Neural progenitor cell (in vitro differentiated cells): ENCODE data around the gene TECR. TPM values are rescaled to one million over a fixed set of nuclear protein-coding genes. Genes with fewer than 3 reads are reported as not detected.
"Not testable (repeated sequence)": the region's sequence is repeated elsewhere in the genome, so short reads cannot be mapped to it uniquely, and the experiment has no call there.

Source experiments
- DNase-seq: peaks from one replicate; pipeline ENCODE4 v3.0.0-alpha.2; 2016; ENCODE audit warnings: low spot score
- H2AFZ ChIP-seq: fragments of 200-600 bp; sonication (generic); replicated peaks from 2 replicates; pipeline ENCODE4 v1.6.1; 2016; ENCODE audit warnings: antibody characterized with exemption
- H3F3A ChIP-seq: fragments of 200-600 bp; sonication (generic); 2 replicates; pipeline ENCODE4 v1.6.1; 2016; ENCODE audit warnings: antibody characterized with exemption, low read depth
- H3K27ac ChIP-seq: fragments of 200-600 bp; sonication (generic); 2 replicates; pipeline ENCODE4 v1.5.1; 2016; ENCODE audit warnings: mild to moderate bottlenecking
- H3K27me3 ChIP-seq: fragments of 200-600 bp; sonication (generic); 2 replicates; pipeline ENCODE4 v1.6.1; 2016; ENCODE audit warnings: mild to moderate bottlenecking, moderate library complexity
- H3K36me3 ChIP-seq: fragments of 200-600 bp; sonication (generic); 2 replicates; pipeline ENCODE4 v1.5.1; 2016
- H3K4me1 ChIP-seq: fragments of 200-600 bp; sonication (generic); 2 replicates; pipeline ENCODE4 v1.6.1; 2016; ENCODE audit warnings: mixed run types
- H3K4me2 ChIP-seq: fragments of 200-600 bp; sonication (generic); 2 replicates; pipeline ENCODE4 v1.6.1; 2016
- H3K4me3 ChIP-seq: fragments of 200-600 bp; sonication (generic); 2 replicates; pipeline ENCODE4 v1.5.1; 2016
- H3K79me2 ChIP-seq: fragments of 200-600 bp; sonication (generic); 2 replicates; pipeline ENCODE4 v1.6.1; 2016; ENCODE audit warnings: low read depth
- H3K9ac ChIP-seq: fragments of 200-600 bp; sonication (generic); 2 replicates; pipeline ENCODE4 v1.6.1; 2016
- H3K9me3 ChIP-seq: fragments of 200-600 bp; sonication (generic); 2 replicates; pipeline ENCODE4 v1.5.1; 2016; ENCODE audit warnings: low read depth
- H4K20me1 ChIP-seq: fragments of 200-600 bp; sonication (generic); 2 replicates; pipeline ENCODE4 v1.6.1; 2016; ENCODE audit warnings: low read depth
- H3K27ac Mint-ChIP-seq: 3 replicates; pipeline ENCODE4 v1.8.0; 2021; ENCODE audit warnings: mixed read lengths
- H3K27me3 Mint-ChIP-seq: 2 replicates; pipeline ENCODE4 v1.8.0; 2022; ENCODE audit warnings: low read depth, mild to moderate bottlenecking, inconsistent platforms, moderate library complexity, mixed read lengths; ENCODE audit not compliant: insufficient read depth
- H3K36me3 Mint-ChIP-seq: 3 replicates; pipeline ENCODE4 v1.8.0; 2021; ENCODE audit warnings: mixed read lengths
- H3K4me1 Mint-ChIP-seq: 3 replicates; pipeline ENCODE4 v1.8.0; 2021; ENCODE audit warnings: mixed read lengths
- H3K4me3 Mint-ChIP-seq: 3 replicates; pipeline ENCODE4 v1.8.0; 2021; ENCODE audit warnings: mild to moderate bottlenecking, moderate library complexity, mixed read lengths
- H3K9me3 Mint-ChIP-seq: 3 replicates; pipeline ENCODE4 v1.8.0; 2020; ENCODE audit warnings: mixed read lengths
- EZH2 ChIP-seq: fragments of 200-600 bp; sonication (generic); IDR thresholded peaks from 2 replicates; pipeline ENCODE4 v1.6.1; 2017; ENCODE audit warnings: antibody characterized with exemption, mild to moderate bottlenecking, moderate library complexity
- EZH2phosphoT487 ChIP-seq: fragments of 200-600 bp; sonication (generic); IDR thresholded peaks from 2 replicates; pipeline ENCODE4 v1.6.1; 2017; ENCODE audit warnings: antibody characterized with exemption
- total RNA-seq: library from RNA; depleted of rRNA; stranded (reverse); fragments of >200 nt; gene quantifications from 2 replicates; pipeline ENCODE4 v1.2.3, GENCODE V29; 2015; ENCODE audit warnings: low replicate concordance
- TF ChIP-seq, protein P1 (sequence below): fragments of 200-600 bp; sonication (generic); IDR thresholded peaks from 2 replicates; pipeline ENCODE4 v1.5.1; 2017; ENCODE audit warnings: antibody characterized with exemption, mild to moderate bottlenecking

The TECR gene
- total RNA-seq, 1 donor from 2014 or later, result 41.9 TPM

GRCh38 chr19:14606627-14607026, 77.2 kb downstream of the TECR start:
- no peaks in the 10 kb centered on the region for H3K36me3 Mint-ChIP-seq

DNA sequence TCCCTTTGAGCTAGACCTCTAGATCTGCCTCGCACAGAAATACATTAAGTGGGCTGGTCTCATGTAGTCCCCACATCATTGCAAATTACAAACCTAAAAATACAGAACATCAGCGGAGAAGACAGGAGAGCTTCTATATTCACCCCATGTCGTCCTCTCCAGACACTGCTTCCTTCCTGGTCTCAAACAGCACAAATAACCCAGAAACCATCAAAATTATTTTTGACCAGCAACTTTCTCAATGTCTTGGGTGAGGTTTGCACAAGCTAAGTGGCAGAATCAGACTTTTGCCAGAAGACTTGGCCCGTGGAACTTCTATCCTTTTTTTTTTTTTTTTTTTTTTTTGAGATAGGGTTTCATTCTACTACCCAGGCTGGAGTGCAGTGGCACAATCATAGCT, 81.7 kb downstream of the TECR start:
- H3K27me3 Mint-ChIP-seq, result peaks cover 7% of the 10 kb centered on the region

More at GRCh38 chr19:14606627-14607026, 77.2 kb downstream of the TECR start:
- Histone ChIP-seq H3K27ac (no peak overlapping the region), H3K79me2 (no peaks in the 10 kb centered on the region), H3K4me2 (no peak overlapping the region), H3K9ac (no peak overlapping the region), H3F3A (no peaks in the 10 kb centered on the region), H3K27me3 (no peaks in the 10 kb centered on the region), H3K36me3 (no peaks in the 10 kb centered on the region), H3K4me1 (no peaks in the 10 kb centered on the region), H3K9me3 (no peaks in the 10 kb centered on the region), H4K20me1 (no peaks in the 10 kb centered on the region), H3K4me3 (no peak overlapping the region), H2AFZ (no peak overlapping the region)
- no peak overlapping the region for H3K4me3 Mint-ChIP-seq
- TF ChIP-seq EZH2 (no peak), EZH2phosphoT487 (no peak)
- TF ChIP-seq, protein P1, sequence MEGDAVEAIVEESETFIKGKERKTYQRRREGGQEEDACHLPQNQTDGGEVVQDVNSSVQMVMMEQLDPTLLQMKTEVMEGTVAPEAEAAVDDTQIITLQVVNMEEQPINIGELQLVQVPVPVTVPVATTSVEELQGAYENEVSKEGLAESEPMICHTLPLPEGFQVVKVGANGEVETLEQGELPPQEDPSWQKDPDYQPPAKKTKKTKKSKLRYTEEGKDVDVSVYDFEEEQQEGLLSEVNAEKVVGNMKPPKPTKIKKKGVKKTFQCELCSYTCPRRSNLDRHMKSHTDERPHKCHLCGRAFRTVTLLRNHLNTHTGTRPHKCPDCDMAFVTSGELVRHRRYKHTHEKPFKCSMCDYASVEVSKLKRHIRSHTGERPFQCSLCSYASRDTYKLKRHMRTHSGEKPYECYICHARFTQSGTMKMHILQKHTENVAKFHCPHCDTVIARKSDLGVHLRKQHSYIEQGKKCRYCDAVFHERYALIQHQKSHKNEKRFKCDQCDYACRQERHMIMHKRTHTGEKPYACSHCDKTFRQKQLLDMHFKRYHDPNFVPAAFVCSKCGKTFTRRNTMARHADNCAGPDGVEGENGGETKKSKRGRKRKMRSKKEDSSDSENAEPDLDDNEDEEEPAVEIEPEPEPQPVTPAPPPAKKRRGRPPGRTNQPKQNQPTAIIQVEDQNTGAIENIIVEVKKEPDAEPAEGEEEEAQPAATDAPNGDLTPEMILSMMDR, result no peak
- no peak for DNase-seq
- peaks cover 9% of the 10 kb centered on the region for H3K27me3 Mint-ChIP-seq
- H3K4me1 Mint-ChIP-seq, result no peaks in the 10 kb centered on the region
- H3K9me3 Mint-ChIP-seq, result no peaks in the 10 kb centered on the region
- H3K27ac Mint-ChIP-seq, result no peak overlapping the region

DNA sequence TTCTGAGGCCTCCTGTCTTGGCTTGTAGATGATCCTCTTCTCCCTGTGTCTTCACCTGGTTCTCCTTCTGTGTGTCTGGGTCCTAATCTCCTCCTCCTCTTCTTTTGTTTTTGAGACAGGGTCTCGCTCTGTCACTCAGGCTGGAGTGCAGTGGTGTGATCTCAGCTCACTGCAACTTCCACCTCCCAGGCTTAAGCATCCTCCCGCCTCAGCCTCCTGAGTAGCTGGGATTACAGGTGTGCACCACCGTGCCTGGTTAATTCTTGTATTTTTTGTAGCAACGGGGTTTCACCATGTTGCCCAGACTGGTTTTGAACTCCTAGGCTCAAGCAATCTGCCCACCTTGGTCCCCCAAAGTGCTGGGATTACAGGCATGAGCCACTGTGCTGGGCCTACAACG, 82.8 kb downstream of the TECR start:
- not testable (repeated sequence) for H3K27ac ChIP-seq, H3K27ac Mint-ChIP-seq, H3K27me3 ChIP-seq, H3K4me1 Mint-ChIP-seq, H3K79me2 ChIP-seq, H3K9me3 Mint-ChIP-seq, H3K36me3 ChIP-seq, DNase-seq, H3K9ac ChIP-seq, H3K4me2 ChIP-seq, H3K27me3 Mint-ChIP-seq, H4K20me1 ChIP-seq, H2AFZ ChIP-seq, H3K4me1 ChIP-seq, H3F3A ChIP-seq, H3K36me3 Mint-ChIP-seq, H3K4me3 Mint-ChIP-seq, H3K9me3 ChIP-seq, H3K4me3 ChIP-seq

More for the DNA sequence above, 81.7 kb downstream of the TECR start:
- no peak overlapping the region for H3K27ac Mint-ChIP-seq
- no peaks in the 10 kb centered on the region for H3K4me1 ChIP-seq
- no peaks in the 10 kb centered on the region for H3F3A ChIP-seq
- H3K36me3 ChIP-seq, result no peaks in the 10 kb centered on the region
- no peak overlapping the region for H2AFZ ChIP-seq
- no peak overlapping the region for H3K4me2 ChIP-seq
- DNase-seq, result no peak
- no peaks in the 10 kb centered on the region for H3K36me3 Mint-ChIP-seq
- H3K4me3 ChIP-seq, result no peak overlapping the region
- no peaks in the 10 kb centered on the region for H3K9me3 Mint-ChIP-seq
- no peaks in the 10 kb centered on the region for H3K79me2 ChIP-seq
- TF ChIP-seq, protein P1, result no peak
- TF ChIP-seq EZH2, result no peak
- no peak for TF ChIP-seq EZH2phosphoT487
- no peaks in the 10 kb centered on the region for H3K27me3 ChIP-seq
- no peaks in the 10 kb centered on the region for H3K4me1 Mint-ChIP-seq
- H3K9me3 ChIP-seq, result no peaks in the 10 kb centered on the region
- no peaks in the 10 kb centered on the region for H4K20me1 ChIP-seq
- no peak overlapping the region for H3K4me3 Mint-ChIP-seq
- no peak overlapping the region for H3K9ac ChIP-seq
- H3K27ac ChIP-seq, result no peak overlapping the region

DNA sequence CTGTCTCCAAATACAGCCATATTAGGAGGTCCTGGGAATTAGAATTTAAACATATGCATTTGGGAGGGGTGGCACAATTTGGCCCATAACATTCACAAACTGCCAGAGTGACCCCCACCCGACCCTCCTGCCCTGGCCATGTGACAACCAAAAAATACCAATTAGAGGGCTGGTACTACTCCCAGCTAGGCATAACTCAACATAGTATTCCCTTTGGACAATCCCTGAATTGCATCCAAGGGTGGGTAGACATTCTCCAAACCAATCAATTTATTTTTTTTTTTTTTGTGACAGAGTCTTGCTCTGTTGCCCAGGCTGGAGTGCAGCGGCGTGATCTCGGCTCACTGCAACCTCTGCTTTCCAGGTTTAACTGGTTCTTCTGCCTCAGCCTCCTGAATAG, 83.3 kb downstream of the TECR start:
- Mint-ChIP-seq H3K4me1 (no peaks in the 10 kb centered on the region), H3K27me3 (peaks cover 6% of the 10 kb centered on the region), H3K4me3 (no peak overlapping the region), H3K9me3 (no peaks in the 10 kb centered on the region), H3K36me3 (no peaks in the 10 kb centered on the region), H3K27ac (no peak overlapping the region)
- Histone ChIP-seq H3K27ac (no peak overlapping the region), H3K4me3 (no peak overlapping the region), H2AFZ (no peak overlapping the region), H3K4me2 (no peak overlapping the region), H3K9ac (no peak overlapping the region), H3K4me1 (no peaks in the 10 kb centered on the region), H4K20me1 (no peaks in the 10 kb centered on the region), H3K27me3 (no peaks in the 10 kb centered on the region), H3K79me2 (no peaks in the 10 kb centered on the region), H3K36me3 (no peaks in the 10 kb centered on the region), H3K9me3 (no peaks in the 10 kb centered on the region), H3F3A (no peaks in the 10 kb centered on the region)
- DNase-seq, result no peak
- no peak for TF ChIP-seq EZH2phosphoT487
- TF ChIP-seq, protein P1, result no peak
- TF ChIP-seq EZH2, result no peak

- not testable (repeated sequence) for H3F3A ChIP-seq, H3K4me2 ChIP-seq, H3K27ac Mint-ChIP-seq, H3K4me1 Mint-ChIP-seq, H2AFZ ChIP-seq, H3K36me3 ChIP-seq, H3K4me3 ChIP-seq, H3K9ac ChIP-seq, H3K9me3 Mint-ChIP-seq, H3K79me2 ChIP-seq, H3K27me3 Mint-ChIP-seq, DNase-seq, H3K9me3 ChIP-seq, H3K36me3 Mint-ChIP-seq, H3K4me1 ChIP-seq, H3K27ac ChIP-seq, H3K27me3 ChIP-seq, H4K20me1 ChIP-seq, H3K4me3 Mint-ChIP-seq
Observed at GRCh38 chr19:14613399-14614098, 84.2 kb downstream of the TECR start.
